ENCODE results near the gene TAGAP. TPM values are rescaled to one million over a fixed set of nuclear protein-coding genes. Genes with fewer than 3 reads are reported as not detected.
"Not testable (repeated sequence)": the region's sequence is repeated elsewhere in the genome, so short reads cannot be mapped to it uniquely, and the experiment has no call there.

The TAGAP gene
- polyA plus RNA-seq, 1 donor (not counting 4 experiments of a cell fraction or from before 2014, with no cell fraction given), result 0.08 TPM

DNA sequence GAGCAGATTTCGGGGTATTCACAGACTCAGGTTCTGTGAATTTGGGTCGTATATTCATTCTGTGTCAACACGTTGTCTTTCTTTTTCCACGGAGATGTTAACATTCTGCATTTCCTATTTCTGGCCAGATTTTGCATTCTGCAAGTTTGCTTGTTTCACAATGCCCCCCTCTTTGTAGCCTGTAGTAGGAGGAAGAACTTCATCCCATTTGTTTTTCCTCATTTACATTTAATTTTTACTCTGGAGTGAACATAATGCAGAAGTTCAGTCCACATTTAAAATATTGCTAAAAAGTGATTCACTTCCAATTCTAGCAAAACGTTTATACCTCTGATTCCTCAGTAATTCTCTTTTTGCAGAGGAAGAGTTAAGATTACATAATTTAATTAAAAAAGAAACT, 12.9 kb downstream of the TAGAP start:
- no peak overlapping the region for H3K27ac ChIP-seq (ENCODE audit: control insufficient read depth, insufficient read depth, low read length)
- no peak overlapping the region for H2AFZ ChIP-seq (ENCODE audit: control insufficient read depth, low read length)
- H3K27me3 ChIP-seq (ENCODE audit: control insufficient read depth, extremely low read depth, insufficient read depth, low read length), result no peaks in the 10 kb centered on the region
- H3K9ac ChIP-seq (ENCODE audit: control insufficient read depth, extremely low read depth, insufficient read depth, low read length), result no peak overlapping the region
- no peaks in the 10 kb centered on the region for H3K9me3 ChIP-seq (ENCODE audit: control insufficient read depth, low read depth, low read length)
- dilution Hi-C loops (cut with MboI; ENCODE audit: extremely low pct_ligation_motif_present, low sequenced_read_pairs), result no loop called here
- H3K9me1 ChIP-seq (ENCODE audit: control insufficient read depth, extremely low read depth, insufficient read depth, low read length), result no peaks in the 10 kb centered on the region
- H3K4me3 ChIP-seq (ENCODE audit: control insufficient read depth in 2 of 3, extremely low read depth in 1 of 3, insufficient read depth in 2 of 3, low read depth in 1 of 3, low read length in 3 of 3), result no peak overlapping the region
- FAIRE-seq, result no peak
- TF ChIP-seq, protein P1, sequence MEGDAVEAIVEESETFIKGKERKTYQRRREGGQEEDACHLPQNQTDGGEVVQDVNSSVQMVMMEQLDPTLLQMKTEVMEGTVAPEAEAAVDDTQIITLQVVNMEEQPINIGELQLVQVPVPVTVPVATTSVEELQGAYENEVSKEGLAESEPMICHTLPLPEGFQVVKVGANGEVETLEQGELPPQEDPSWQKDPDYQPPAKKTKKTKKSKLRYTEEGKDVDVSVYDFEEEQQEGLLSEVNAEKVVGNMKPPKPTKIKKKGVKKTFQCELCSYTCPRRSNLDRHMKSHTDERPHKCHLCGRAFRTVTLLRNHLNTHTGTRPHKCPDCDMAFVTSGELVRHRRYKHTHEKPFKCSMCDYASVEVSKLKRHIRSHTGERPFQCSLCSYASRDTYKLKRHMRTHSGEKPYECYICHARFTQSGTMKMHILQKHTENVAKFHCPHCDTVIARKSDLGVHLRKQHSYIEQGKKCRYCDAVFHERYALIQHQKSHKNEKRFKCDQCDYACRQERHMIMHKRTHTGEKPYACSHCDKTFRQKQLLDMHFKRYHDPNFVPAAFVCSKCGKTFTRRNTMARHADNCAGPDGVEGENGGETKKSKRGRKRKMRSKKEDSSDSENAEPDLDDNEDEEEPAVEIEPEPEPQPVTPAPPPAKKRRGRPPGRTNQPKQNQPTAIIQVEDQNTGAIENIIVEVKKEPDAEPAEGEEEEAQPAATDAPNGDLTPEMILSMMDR (optimal IDR thresholded peaks at IDR 0.05 in 1 of 3, IDR thresholded peaks at IDR 0.05 in 1 of 3, conservative IDR thresholded peaks at IDR 0.05 in 1 of 3; ENCODE audit: extremely low read depth in 1 of 3, insufficient read depth in 2 of 3, low read length in 3 of 3), result no peak
- no peak for TF ChIP-seq EZH2 (IDR thresholded peaks at IDR 0.05; ENCODE audit: low read length)
- H3K36me3 ChIP-seq (ENCODE audit: control insufficient read depth in 2 of 2, extremely low read depth in 1 of 2, insufficient read depth in 2 of 2, low read length in 2 of 2), result no peaks in the 10 kb centered on the region
- no peak for DNase-seq (ENCODE audit: low read depth, low spot score)
- H3K4me2 ChIP-seq (ENCODE audit: control insufficient read depth, extremely low read depth, insufficient read depth, low read depth, low read length), result no peak overlapping the region
- no peaks in the 10 kb centered on the region for H3K79me2 ChIP-seq (ENCODE audit: control insufficient read depth, insufficient read depth, low read length)
- no peaks in the 10 kb centered on the region for H4K20me1 ChIP-seq (ENCODE audit: control insufficient read depth, extremely low read depth, insufficient read depth, low read length)
- H3K4me1 ChIP-seq (ENCODE audit: control insufficient read depth, extremely low read depth, insufficient read depth, low read length), result no peaks in the 10 kb centered on the region

DNA sequence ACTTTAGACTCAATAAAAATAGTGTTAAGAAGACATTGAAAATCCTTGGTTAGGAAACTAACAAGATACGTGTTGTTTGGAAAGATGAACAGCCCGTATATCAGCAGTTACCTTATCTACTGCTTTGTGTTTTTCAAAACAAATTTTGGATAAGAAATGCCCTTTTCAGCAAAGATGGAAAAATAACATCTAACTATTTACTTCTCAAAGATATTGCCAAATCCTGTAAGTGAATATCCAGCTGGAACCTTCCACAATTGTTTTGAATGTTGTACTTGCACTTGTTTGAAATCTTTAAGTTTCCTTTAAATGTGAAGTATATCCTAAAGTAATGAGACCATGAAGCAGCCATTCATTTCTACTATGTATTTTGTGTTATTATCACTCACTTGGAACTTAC, 14.6 kb downstream of the TAGAP start:
- no peaks in the 10 kb centered on the region for H3K4me1 ChIP-seq (ENCODE audit: control insufficient read depth, extremely low read depth, insufficient read depth, low read length)
- no peaks in the 10 kb centered on the region for H3K27me3 ChIP-seq (ENCODE audit: control insufficient read depth, extremely low read depth, insufficient read depth, low read length)
- no peak for TF ChIP-seq EZH2 (IDR thresholded peaks at IDR 0.05; ENCODE audit: low read length)
- TF ChIP-seq, protein P1 (optimal IDR thresholded peaks at IDR 0.05 in 1 of 3, IDR thresholded peaks at IDR 0.05 in 1 of 3, conservative IDR thresholded peaks at IDR 0.05 in 1 of 3; ENCODE audit: extremely low read depth in 1 of 3, insufficient read depth in 2 of 3, low read length in 3 of 3), result no peak
- no peak overlapping the region for H3K9ac ChIP-seq (ENCODE audit: control insufficient read depth, extremely low read depth, insufficient read depth, low read length)
- FAIRE-seq (no peak), DNase-seq (ENCODE audit: low read depth, low spot score) (no peak)
- H4K20me1 ChIP-seq (ENCODE audit: control insufficient read depth, extremely low read depth, insufficient read depth, low read length), result no peaks in the 10 kb centered on the region
- H2AFZ ChIP-seq (ENCODE audit: control insufficient read depth, low read length), result no peak overlapping the region
- dilution Hi-C loops (cut with MboI; ENCODE audit: extremely low pct_ligation_motif_present, low sequenced_read_pairs), result no loop called here
- H3K4me2 ChIP-seq (ENCODE audit: control insufficient read depth, extremely low read depth, insufficient read depth, low read depth, low read length), result no peak overlapping the region
- H3K9me1 ChIP-seq (ENCODE audit: control insufficient read depth, extremely low read depth, insufficient read depth, low read length), result no peaks in the 10 kb centered on the region
- no peaks in the 10 kb centered on the region for H3K79me2 ChIP-seq (ENCODE audit: control insufficient read depth, insufficient read depth, low read length)
- no peak overlapping the region for H3K4me3 ChIP-seq (ENCODE audit: control insufficient read depth in 2 of 3, extremely low read depth in 1 of 3, insufficient read depth in 2 of 3, low read depth in 1 of 3, low read length in 3 of 3)
- no peaks in the 10 kb centered on the region for H3K9me3 ChIP-seq (ENCODE audit: control insufficient read depth, low read depth, low read length)
- H3K36me3 ChIP-seq (ENCODE audit: control insufficient read depth in 2 of 2, extremely low read depth in 1 of 2, insufficient read depth in 2 of 2, low read length in 2 of 2), result no peaks in the 10 kb centered on the region
- no peak overlapping the region for H3K27ac ChIP-seq (ENCODE audit: control insufficient read depth, insufficient read depth, low read length)

DNA sequence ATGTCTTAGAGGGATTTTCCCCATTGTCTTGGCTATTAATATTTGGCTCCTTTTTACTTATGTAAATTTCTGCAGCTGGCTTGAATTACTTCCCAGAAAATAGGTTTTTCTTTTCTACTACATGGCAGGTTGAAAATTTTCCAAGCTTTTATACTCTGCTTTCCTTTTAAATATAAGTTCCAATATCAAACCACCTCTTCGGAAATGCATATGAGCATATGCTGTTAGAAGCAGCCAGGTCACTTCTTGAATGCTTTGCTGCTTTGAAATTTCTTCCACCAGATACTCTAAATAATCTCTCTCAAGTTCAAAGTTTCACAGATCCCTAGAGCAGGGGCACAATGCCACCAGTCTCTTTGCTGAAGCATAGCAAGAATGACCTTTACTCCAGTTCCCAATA, 19.6 kb downstream of the TAGAP start:
- H3K4me2 ChIP-seq (ENCODE audit: control insufficient read depth, extremely low read depth, insufficient read depth, low read depth, low read length); FAIRE-seq; H3K9me1 ChIP-seq (ENCODE audit: control insufficient read depth, extremely low read depth, insufficient read depth, low read length); H3K4me1 ChIP-seq (ENCODE audit: control insufficient read depth, extremely low read depth, insufficient read depth, low read length); H3K9ac ChIP-seq (ENCODE audit: control insufficient read depth, extremely low read depth, insufficient read depth, low read length); H3K27me3 ChIP-seq (ENCODE audit: control insufficient read depth, extremely low read depth, insufficient read depth, low read length); H3K36me3 ChIP-seq (ENCODE audit: control insufficient read depth in 2 of 2, extremely low read depth in 1 of 2, insufficient read depth in 2 of 2, low read length in 2 of 2); H3K4me3 ChIP-seq (ENCODE audit: control insufficient read depth in 2 of 3, extremely low read depth in 1 of 3, insufficient read depth in 2 of 3, low read depth in 1 of 3, low read length in 3 of 3); H4K20me1 ChIP-seq (ENCODE audit: control insufficient read depth, extremely low read depth, insufficient read depth, low read length); H3K27ac ChIP-seq (ENCODE audit: control insufficient read depth, insufficient read depth, low read length); dilution Hi-C loops (cut with MboI; ENCODE audit: extremely low pct_ligation_motif_present, low sequenced_read_pairs); H2AFZ ChIP-seq (ENCODE audit: control insufficient read depth, low read length); DNase-seq (ENCODE audit: low read depth, low spot score); H3K9me3 ChIP-seq (ENCODE audit: control insufficient read depth, low read depth, low read length); H3K79me2 ChIP-seq (ENCODE audit: control insufficient read depth, insufficient read depth, low read length): not testable (repeated sequence)

All from keratinocyte (primary cell).